Measurements from ENCODE around the gene UBE4B.
"Not testable (repeated sequence)": the region's sequence is repeated elsewhere in the genome, so short reads cannot be mapped to it uniquely, and the experiment has no call there.

Gene UBE4B

GRCh38 chr1:10032590-10033358, at the start of gene UBE4B:
Gene UBE4B (plus strand): TSS chr1:10032958. CDS start chr1:10033671, 713 bp downstream.
- peak; percentile 95 for DNase-seq

- no peak for DNase-seq
Measured at GRCh38 chr1:9984253-9984652, 48.5 kb upstream of the UBE4B start.

GRCh38 chr1:9985001-9985400, 47.8 kb upstream of the UBE4B start:
- DNase-seq, result no peak

GRCh38 chr1:9989773-9990172, 43.0 kb upstream of the UBE4B start:
- DNase-seq, result no peak

- DNase-seq, result no peak
Measured at GRCh38 chr1:9990944-9991343, 41.8 kb upstream of the UBE4B start.

- DNase-seq, result no peak
Measured at GRCh38 chr1:9992910-9993309, 39.8 kb upstream of the UBE4B start.

- no peak for DNase-seq
Measured at GRCh38 chr1:9993561-9994075, 39.1 kb upstream of the UBE4B start.

GRCh38 chr1:9996624-9997582, 35.9 kb upstream of the UBE4B start, which contains the start of gene RBP7:
Gene RBP7 (plus strand): TSS chr1:9997228. CDS start chr1:9997259, 31 bp downstream.
- DNase-seq, result no peak

- DNase-seq, result no peak
Measured at GRCh38 chr1:10001016-10001665, 31.6 kb upstream of the UBE4B start.

GRCh38 chr1:10005248-10005647, 27.5 kb upstream of the UBE4B start:
- not testable (repeated sequence) for DNase-seq

- no peak for DNase-seq
Measured at GRCh38 chr1:10007169-10007568, 25.6 kb upstream of the UBE4B start.

- no peak for DNase-seq
Measured at GRCh38 chr1:10014016-10014415, 18.7 kb upstream of the UBE4B start.

- DNase-seq, result no peak
Measured at GRCh38 chr1:10019561-10019960, 13.2 kb upstream of the UBE4B start.

GRCh38 chr1:10020086-10020485, 12.7 kb upstream of the UBE4B start:
- no peak for DNase-seq

GRCh38 chr1:10020678-10021077, 12.1 kb upstream of the UBE4B start:
- DNase-seq, result not testable (repeated sequence)

GRCh38 chr1:10021992-10022391, 10.8 kb upstream of the UBE4B start:
- DNase-seq, result not testable (repeated sequence)

GRCh38 chr1:10022656-10023055, 10.1 kb upstream of the UBE4B start:
- DNase-seq, result no peak

- no peak for DNase-seq
Measured at GRCh38 chr1:10025354-10025753, 7.4 kb upstream of the UBE4B start.

- no peak for DNase-seq
Measured at GRCh38 chr1:10027027-10027426, 5.7 kb upstream of the UBE4B start.

- not testable (repeated sequence) for DNase-seq
Measured at GRCh38 chr1:10028956-10029500, 3.7 kb upstream of the UBE4B start.

GRCh38 chr1:10031461-10031860, 1.3 kb upstream of the UBE4B start:
- DNase-seq, result no peak

GRCh38 chr1:10033359-10033845, 644 bp downstream of the UBE4B start:
- no peak for DNase-seq

Measured in amniotic stem cell (primary cell).